SK-N-SH treated with all-trans-retinoic acid at 6 μM for 48 hours (cell line): Measurements from ENCODE around the gene USH2A.

Source experiments
- ATAC-seq: fragments of 200-7000 bp; cut with Tn5 transposase; 3 replicates; pipeline ENCODE4 v1.9.1; 2020; ENCODE audit warnings: mild to moderate bottlenecking, moderate library complexity
- ARNTL ChIP-seq: fragments of 450-650 bp; formaldehyde crosslinking; IDR thresholded peaks from 2 replicates; pipeline ENCODE4 v1.5.0; 2020; ENCODE audit warnings: low read depth, mild to moderate bottlenecking, moderate library complexity, borderline replicate concordance
- BACH2 ChIP-seq: fragments of 250-450 bp; sonication (Bioruptor Pico); IDR thresholded peaks from 2 replicates; pipeline ENCODE4 v1.9.0; 2021; ENCODE audit warnings: mild to moderate bottlenecking, borderline replicate concordance
- CSDC2 ChIP-seq: fragments of 250-450 bp; sonication (Bioruptor Pico); IDR thresholded peaks from 2 replicates; pipeline ENCODE4 v1.5.0; 2020; ENCODE audit warnings: mild to moderate bottlenecking, moderate library complexity
- ESRRG ChIP-seq: fragments of 250-450 bp; sonication (Bioruptor Pico); IDR thresholded peaks from 2 replicates; pipeline ENCODE4 v1.6.1; 2021; ENCODE audit warnings: mild to moderate bottlenecking
- GLIS3 ChIP-seq: fragments of 250-450 bp; sonication (Bioruptor Pico); IDR thresholded peaks from 2 replicates; pipeline ENCODE4 v1.5.0; 2020; ENCODE audit warnings: mild to moderate bottlenecking, moderate library complexity
- ISL1 ChIP-seq: fragments of 250-450 bp; sonication (Bioruptor Pico); IDR thresholded peaks from 2 replicates; pipeline ENCODE4 v2.1.2; 2022; ENCODE audit warnings: mild to moderate bottlenecking, moderate library complexity
- OSR1 ChIP-seq: fragments of 250-450 bp; sonication (Bioruptor Pico); IDR thresholded peaks from 2 replicates; pipeline ENCODE4 v1.8.0; 2022; ENCODE audit warnings: moderate library complexity, mild to moderate bottlenecking, inconsistent platforms
- PPARA ChIP-seq: fragments of 250-450 bp; sonication (Bioruptor Pico); IDR thresholded peaks from 2 replicates; pipeline ENCODE4 v1.5.0; 2020; ENCODE audit warnings: mild to moderate bottlenecking, borderline replicate concordance
- SNAI2 ChIP-seq: fragments of 250-450 bp; sonication (Bioruptor Pico); IDR thresholded peaks from 2 replicates; pipeline ENCODE4 v1.5.0; 2020; ENCODE audit warnings: mild to moderate bottlenecking, moderate library complexity
- TCF4 ChIP-seq: fragments of 250-450 bp; sonication (Bioruptor Pico); IDR thresholded peaks from 2 replicates; pipeline ENCODE4 v1.8.0; 2021; ENCODE audit warnings: mild to moderate bottlenecking, moderate library complexity, borderline replicate concordance
- TOX ChIP-seq: fragments of 250-450 bp; sonication (Bioruptor Pico); IDR thresholded peaks from 2 replicates; pipeline ENCODE4 v1.8.0; 2021; ENCODE audit warnings: mild to moderate bottlenecking, moderate library complexity, borderline replicate concordance
- ZC3H10 ChIP-seq: fragments of 250-450 bp; sonication (Bioruptor Pico); IDR thresholded peaks from 2 replicates; pipeline ENCODE4 v1.5.1; 2021; ENCODE audit warnings: mild to moderate bottlenecking, moderate library complexity
- ZFP3 ChIP-seq: fragments of 250-450 bp; sonication (Bioruptor Pico); IDR thresholded peaks from 2 replicates; pipeline ENCODE4 v1.5.0; 2020; ENCODE audit warnings: mild to moderate bottlenecking, moderate library complexity
- ZFP30 ChIP-seq: fragments of 450-650 bp; formaldehyde crosslinking; IDR thresholded peaks from 2 replicates; pipeline ENCODE4 v1.5.0; 2022; ENCODE audit warnings: mild to moderate bottlenecking, moderate library complexity
- ZNF565 ChIP-seq: fragments of 450-650 bp; formaldehyde crosslinking; conservative IDR thresholded peaks from 2 replicates; pipeline ENCODE4 v1.5.0; 2020; ENCODE audit warnings: low read depth, mild to moderate bottlenecking, moderate library complexity
- ZNF70 ChIP-seq: fragments of 450-650 bp; formaldehyde crosslinking; IDR thresholded peaks from 2 replicates; pipeline ENCODE4 v1.5.0; 2020; ENCODE audit warnings: mild to moderate bottlenecking, moderate library complexity
- TF ChIP-seq, protein P1 (sequence below): fragments of 250-450 bp; sonication (Bioruptor Pico); IDR thresholded peaks from 2 replicates; pipeline ENCODE4 v1.5.1; 2021; ENCODE audit warnings: mild to moderate bottlenecking, moderate library complexity
- TF ChIP-seq, protein P2 (sequence below): fragments of 250-450 bp; sonication (Bioruptor Pico); IDR thresholded peaks from 2 replicates; pipeline ENCODE4 v1.8.0; 2021; ENCODE audit warnings: low read depth, mild to moderate bottlenecking, moderate library complexity, borderline replicate concordance
- TF ChIP-seq, protein P3 (sequence below): fragments of 250-450 bp; sonication (Bioruptor Pico); IDR thresholded peaks from 2 replicates; pipeline ENCODE4 v1.8.0; 2020; ENCODE audit warnings: mild to moderate bottlenecking, moderate library complexity, borderline replicate concordance

USH2A gene

DNA sequence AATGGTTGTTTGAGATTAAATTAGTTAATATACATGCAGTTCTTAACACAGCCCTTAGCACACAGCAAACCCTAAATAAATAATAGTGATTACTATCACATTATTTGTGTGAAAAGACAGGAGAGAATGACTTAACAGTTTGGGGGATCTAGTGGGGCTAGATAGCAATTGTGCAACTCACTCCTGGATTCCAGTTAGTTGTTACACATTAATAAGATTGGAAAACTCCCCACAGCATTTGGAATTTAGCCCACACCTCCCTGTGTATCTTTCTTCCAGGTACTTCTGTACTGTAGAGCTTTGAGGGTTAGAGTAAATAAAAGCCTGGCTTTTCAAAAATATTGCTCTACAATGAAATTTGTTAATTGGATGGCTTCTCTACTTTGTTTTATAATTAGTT, 763.0 kb downstream of the USH2A start:
- TF ChIP-seq ZFP30 (CRISPR knock-in tag) (no peak), ESRRG (CRISPR knock-in tag) (no peak), ZC3H10 (CRISPR knock-in tag) (no peak), ARNTL (no peak), ZNF565 (CRISPR knock-in tag) (no peak), TCF4 (CRISPR knock-in tag) (no peak), OSR1 (CRISPR knock-in tag) (no peak)
- TF ChIP-seq, protein P1, sequence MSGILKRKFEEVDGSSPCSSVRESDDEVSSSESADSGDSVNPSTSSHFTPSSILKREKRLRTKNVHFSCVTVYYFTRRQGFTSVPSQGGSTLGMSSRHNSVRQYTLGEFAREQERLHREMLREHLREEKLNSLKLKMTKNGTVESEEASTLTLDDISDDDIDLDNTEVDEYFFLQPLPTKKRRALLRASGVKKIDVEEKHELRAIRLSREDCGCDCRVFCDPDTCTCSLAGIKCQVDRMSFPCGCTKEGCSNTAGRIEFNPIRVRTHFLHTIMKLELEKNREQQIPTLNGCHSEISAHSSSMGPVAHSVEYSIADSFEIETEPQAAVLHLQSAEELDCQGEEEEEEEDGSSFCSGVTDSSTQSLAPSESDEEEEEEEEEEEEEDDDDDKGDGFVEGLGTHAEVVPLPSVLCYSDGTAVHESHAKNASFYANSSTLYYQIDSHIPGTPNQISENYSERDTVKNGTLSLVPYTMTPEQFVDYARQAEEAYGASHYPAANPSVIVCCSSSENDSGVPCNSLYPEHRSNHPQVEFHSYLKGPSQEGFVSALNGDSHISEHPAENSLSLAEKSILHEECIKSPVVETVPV (CRISPR knock-in tag): no peak
- TF ChIP-seq, protein P2, sequence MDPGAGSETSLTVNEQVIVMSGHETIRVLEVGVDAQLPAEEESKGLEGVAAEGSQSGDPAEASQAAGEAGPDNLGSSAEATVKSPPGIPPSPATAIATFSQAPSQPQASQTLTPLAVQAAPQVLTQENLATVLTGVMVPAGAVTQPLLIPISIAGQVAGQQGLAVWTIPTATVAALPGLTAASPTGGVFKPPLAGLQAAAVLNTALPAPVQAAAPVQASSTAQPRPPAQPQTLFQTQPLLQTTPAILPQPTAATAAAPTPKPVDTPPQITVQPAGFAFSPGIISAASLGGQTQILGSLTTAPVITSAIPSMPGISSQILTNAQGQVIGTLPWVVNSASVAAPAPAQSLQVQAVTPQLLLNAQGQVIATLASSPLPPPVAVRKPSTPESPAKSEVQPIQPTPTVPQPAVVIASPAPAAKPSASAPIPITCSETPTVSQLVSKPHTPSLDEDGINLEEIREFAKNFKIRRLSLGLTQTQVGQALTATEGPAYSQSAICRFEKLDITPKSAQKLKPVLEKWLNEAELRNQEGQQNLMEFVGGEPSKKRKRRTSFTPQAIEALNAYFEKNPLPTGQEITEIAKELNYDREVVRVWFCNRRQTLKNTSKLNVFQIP (CRISPR knock-in tag): no peak
- TF ChIP-seq, protein P3, sequence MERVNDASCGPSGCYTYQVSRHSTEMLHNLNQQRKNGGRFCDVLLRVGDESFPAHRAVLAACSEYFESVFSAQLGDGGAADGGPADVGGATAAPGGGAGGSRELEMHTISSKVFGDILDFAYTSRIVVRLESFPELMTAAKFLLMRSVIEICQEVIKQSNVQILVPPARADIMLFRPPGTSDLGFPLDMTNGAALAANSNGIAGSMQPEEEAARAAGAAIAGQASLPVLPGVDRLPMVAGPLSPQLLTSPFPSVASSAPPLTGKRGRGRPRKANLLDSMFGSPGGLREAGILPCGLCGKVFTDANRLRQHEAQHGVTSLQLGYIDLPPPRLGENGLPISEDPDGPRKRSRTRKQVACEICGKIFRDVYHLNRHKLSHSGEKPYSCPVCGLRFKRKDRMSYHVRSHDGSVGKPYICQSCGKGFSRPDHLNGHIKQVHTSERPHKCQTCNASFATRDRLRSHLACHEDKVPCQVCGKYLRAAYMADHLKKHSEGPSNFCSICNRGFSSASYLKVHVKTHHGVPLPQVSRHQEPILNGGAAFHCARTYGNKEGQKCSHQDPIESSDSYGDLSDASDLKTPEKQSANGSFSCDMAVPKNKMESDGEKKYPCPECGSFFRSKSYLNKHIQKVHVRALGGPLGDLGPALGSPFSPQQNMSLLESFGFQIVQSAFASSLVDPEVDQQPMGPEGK (CRISPR knock-in tag): no peak
- no peak for ATAC-seq

DNA sequence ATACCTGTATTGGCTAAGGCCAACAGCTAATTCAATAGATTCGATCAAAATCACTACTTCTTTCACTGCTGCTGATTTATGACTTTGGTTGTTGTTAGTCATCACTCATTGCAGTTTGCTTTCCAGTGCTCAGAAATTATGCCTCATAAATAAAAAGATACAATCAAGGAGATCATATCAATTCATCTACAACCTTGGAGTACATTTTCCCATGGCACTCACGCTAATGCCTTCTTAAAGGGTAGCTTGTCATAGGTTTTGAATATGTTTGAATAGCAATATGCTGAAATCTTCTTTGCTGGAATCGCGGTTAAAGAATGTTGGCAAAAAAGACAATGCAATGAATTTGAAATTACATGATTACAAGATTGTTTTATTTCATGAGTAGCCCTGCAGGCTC, 766.2 kb downstream of the USH2A start:
- TF ChIP-seq ARNTL: no peak
- no peak for TF ChIP-seq SNAI2 (CRISPR knock-in tag)
- TF ChIP-seq, protein P1 (CRISPR knock-in tag): no peak
- TF ChIP-seq, protein P3 (CRISPR knock-in tag): no peak
- TF ChIP-seq TCF4 (CRISPR knock-in tag): no peak
- TF ChIP-seq TOX (CRISPR knock-in tag): no peak
- TF ChIP-seq BACH2 (CRISPR knock-in tag): no peak
- no peak for TF ChIP-seq ZFP3 (CRISPR knock-in tag)
- TF ChIP-seq ZC3H10 (CRISPR knock-in tag): no peak
- no peak for TF ChIP-seq ISL1 (CRISPR knock-in tag)
- no peak for TF ChIP-seq ZNF565 (CRISPR knock-in tag)
- TF ChIP-seq CSDC2 (CRISPR knock-in tag): no peak
- no peak for TF ChIP-seq OSR1 (CRISPR knock-in tag)
- no peak for TF ChIP-seq ZNF70 (CRISPR knock-in tag)
- no peak for ATAC-seq

DNA sequence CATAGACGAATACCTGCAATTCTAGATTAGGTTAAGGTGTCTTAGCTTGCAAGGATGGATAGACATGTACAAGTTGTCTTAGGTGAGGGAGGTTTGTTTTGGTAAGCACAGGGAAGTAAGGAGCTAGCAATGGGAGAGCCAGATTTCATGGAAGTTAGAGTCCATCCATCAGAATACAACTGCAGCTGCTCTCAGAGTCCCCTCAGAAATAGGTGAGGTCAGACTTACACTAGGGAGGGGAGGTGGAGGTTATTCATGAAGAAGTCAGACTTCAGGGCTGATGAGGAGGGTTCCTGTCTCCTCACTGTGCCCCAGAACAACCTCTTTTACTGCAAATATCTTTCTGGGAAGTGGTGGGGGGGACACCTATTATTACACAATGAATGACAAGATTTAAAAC, 770.9 kb downstream of the USH2A start:
- no peak for ATAC-seq
- TF ChIP-seq ZNF70 (CRISPR knock-in tag) (no peak), PPARA (CRISPR knock-in tag) (no peak), ZFP3 (CRISPR knock-in tag) (no peak), ESRRG (CRISPR knock-in tag) (no peak), GLIS3 (CRISPR knock-in tag) (no peak), ISL1 (CRISPR knock-in tag) (no peak), TOX (CRISPR knock-in tag) (no peak), OSR1 (CRISPR knock-in tag) (no peak)
- TF ChIP-seq, protein P1 (CRISPR knock-in tag): no peak
